Fibroblast of mammary gland (primary cell): ENCODE measurements around the gene CUBN.
A peak's percentile ranks its signal among the peaks of the same experiment; 100 is the strongest.

ENCODE experiments used
- DNase-seq: peaks from one replicate; pipeline ENCODE4 v3.0.0-alpha.2; 2010; ENCODE audit warnings: low read depth
- H3K4me3 ChIP-seq: 2 replicates; pipeline ENCODE4 v1.5.1; 2011; ENCODE audit warnings: low read depth, mild to moderate bottlenecking, low read length, moderate library complexity; ENCODE audit not compliant: control insufficient read depth
- TF ChIP-seq, protein P1 (sequence below): conservative IDR thresholded peaks from 2 replicates; pipeline ENCODE4 v1.5.1; 2011; ENCODE audit warnings: low read depth, low read length, inconsistent platforms; ENCODE audit not compliant: control insufficient read depth, insufficient read depth

The CUBN gene

GRCh38 chr10:17009212-17009700, 120.4 kb downstream of the CUBN start:
- TF ChIP-seq, protein P1, sequence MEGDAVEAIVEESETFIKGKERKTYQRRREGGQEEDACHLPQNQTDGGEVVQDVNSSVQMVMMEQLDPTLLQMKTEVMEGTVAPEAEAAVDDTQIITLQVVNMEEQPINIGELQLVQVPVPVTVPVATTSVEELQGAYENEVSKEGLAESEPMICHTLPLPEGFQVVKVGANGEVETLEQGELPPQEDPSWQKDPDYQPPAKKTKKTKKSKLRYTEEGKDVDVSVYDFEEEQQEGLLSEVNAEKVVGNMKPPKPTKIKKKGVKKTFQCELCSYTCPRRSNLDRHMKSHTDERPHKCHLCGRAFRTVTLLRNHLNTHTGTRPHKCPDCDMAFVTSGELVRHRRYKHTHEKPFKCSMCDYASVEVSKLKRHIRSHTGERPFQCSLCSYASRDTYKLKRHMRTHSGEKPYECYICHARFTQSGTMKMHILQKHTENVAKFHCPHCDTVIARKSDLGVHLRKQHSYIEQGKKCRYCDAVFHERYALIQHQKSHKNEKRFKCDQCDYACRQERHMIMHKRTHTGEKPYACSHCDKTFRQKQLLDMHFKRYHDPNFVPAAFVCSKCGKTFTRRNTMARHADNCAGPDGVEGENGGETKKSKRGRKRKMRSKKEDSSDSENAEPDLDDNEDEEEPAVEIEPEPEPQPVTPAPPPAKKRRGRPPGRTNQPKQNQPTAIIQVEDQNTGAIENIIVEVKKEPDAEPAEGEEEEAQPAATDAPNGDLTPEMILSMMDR, result no peak
- DNase-seq, result peak; percentile 86
- no peak overlapping the region for H3K4me3 ChIP-seq

- H3K4me3 ChIP-seq, result no peak overlapping the region
- DNase-seq, result no peak
- TF ChIP-seq, protein P1, result no peak
Observed at GRCh38 chr10:17007418-17007770, 122.2 kb downstream of the CUBN start.

- TF ChIP-seq, protein P1, result no peak
- no peak overlapping the region for H3K4me3 ChIP-seq
- no peak for DNase-seq
Observed at GRCh38 chr10:17006631-17007417, 122.8 kb downstream of the CUBN start.

DNA sequence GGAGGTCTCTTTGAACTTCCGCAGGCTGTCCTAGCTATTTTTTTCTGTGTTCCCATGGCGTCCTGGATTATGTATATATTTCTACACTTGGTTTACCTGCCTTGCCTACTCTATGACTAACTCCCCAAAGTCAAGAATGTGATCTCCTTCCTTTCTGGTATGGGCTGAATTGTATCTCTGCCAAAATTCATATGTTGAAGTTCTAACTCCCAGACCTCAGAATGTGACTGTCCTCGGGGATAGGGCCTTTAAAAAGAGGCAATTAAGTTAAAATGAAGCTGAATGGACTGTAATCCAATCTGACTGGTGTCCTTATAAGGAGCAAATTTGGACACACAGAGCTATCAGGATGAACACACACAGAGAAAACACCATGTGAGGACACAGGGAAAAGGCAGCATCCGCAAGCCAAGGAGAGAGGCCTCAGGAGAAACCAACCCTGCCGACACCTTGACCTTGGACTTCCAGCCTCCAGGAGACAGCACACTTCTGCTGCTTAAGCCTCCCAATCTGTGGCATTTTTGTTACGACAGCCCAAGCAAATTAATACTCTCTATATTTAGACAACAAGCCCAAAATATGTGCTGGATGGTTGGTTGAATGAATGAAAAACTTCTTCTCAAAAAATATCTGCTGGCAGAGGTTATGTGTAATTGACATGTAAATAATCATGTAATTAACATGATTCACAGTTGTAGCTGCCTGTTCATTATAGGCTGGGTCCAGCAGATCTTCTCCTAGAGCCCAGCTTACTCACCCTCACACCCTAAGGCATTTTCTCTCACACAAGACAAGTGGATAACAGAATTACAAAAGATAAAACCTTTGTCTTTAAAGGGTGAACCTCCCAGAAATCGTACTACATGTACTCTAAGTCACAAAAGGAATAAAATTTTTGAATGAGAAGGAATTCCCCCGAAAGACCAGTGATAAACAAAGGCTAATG, 123.7 kb downstream of the CUBN start:
- no peak for DNase-seq
- no peak overlapping the region for H3K4me3 ChIP-seq
- TF ChIP-seq, protein P1, result no peak

GRCh38 chr10:17004801-17005380, 124.7 kb downstream of the CUBN start:
- TF ChIP-seq, protein P1, result no peak
- DNase-seq, result no peak
- no peak overlapping the region for H3K4me3 ChIP-seq

- DNase-seq, result peak; percentile 86
- TF ChIP-seq, protein P1, result no peak
Observed at GRCh38 chr10:17003651-17004286, 125.8 kb downstream of the CUBN start.

More at GRCh38 chr10:17003651-17004286, 125.8 kb downstream of the CUBN start:
- H3K4me3 ChIP-seq, result no peak overlapping the region
